K562 (cell line): Measurements from ENCODE around the gene CRYZL1. TPM values are rescaled to one million over a fixed set of nuclear protein-coding genes. Genes with fewer than 3 reads are reported as not detected.
A peak's percentile ranks its signal among the peaks of the same experiment; 100 is the strongest.

Source experiments
- ATAC-seq: fragments of 200-7000 bp; cut with Tn5 transposase; 3 replicates; pipeline ENCODE4 v1.9.1; 2020; ENCODE audit warnings: moderate library complexity
- BruUV-seq: library from RNA; stranded (reverse); fragments of 400-500 nt; replicated peaks from 2 replicates; lab custom pipeline; 2021; lab: Mats Ljungman, UMichigan
- CTCF ChIA-PET: fragments of 300-600 bp; formaldehyde crosslinking; extraction: SDS; loops from one replicate; lab custom pipeline; 2021; ENCODE audit warnings: low intra/inter-chr PET ratio; lab: Yijun Ruan, JAX
- POLR2A ChIA-PET: fragments of 300-600, 350-650 bp; sonication (Branson Sonifier 250); formaldehyde crosslinking; extraction: SDS; loops from one replicate; lab custom pipeline; 2021; ENCODE audit warnings: antibody characterized with exemption, inconsistent platforms; lab: Yijun Ruan, JAX
- DNase-seq, 4 experiments: peaks; one replicate each; pipeline versions ENCODE4 v3.0.0 to v3.0.0-alpha.2; 2011 to 2018; ENCODE audit warnings: low spot score in 3 of 4, mixed read lengths in 3 of 4; ENCODE audit errors: extremely low read depth in 1 of 4
- FAIRE-seq: peaks from 2 replicates; lab custom pipeline; 2011; peaks lifted over from hg19 to GRCh38; lab: Jason Lieb, UNC
- H2AFZ ChIP-seq: 2 replicates; pipeline ENCODE4 v1.6.0; 2011; ENCODE audit warnings: low read depth, low read length, control low read depth, inconsistent platforms
- H3K27ac ChIP-seq: fragments of 200-600 bp; 3 replicates; pipeline ENCODE4 v1.8.0; 2011; ENCODE audit warnings: low read depth, mild to moderate bottlenecking, control low read depth, inconsistent platforms, low read length, moderate library complexity, mixed read lengths; ENCODE audit errors: extremely low read depth
- H3K27me3 ChIP-seq, 2 experiments: fragments of 300-600 bp in 1 of 2; 2 replicates in 1 of 2; 3 replicates in 1 of 2; pipeline versions ENCODE4 v1.6.0 to v1.8.0; 2011; ENCODE audit warnings: inconsistent platforms in 2 of 2, low read length in 2 of 2, mild to moderate bottlenecking in 1 of 2, mixed read lengths in 1 of 2, moderate library complexity in 1 of 2; ENCODE audit not compliant: control insufficient read depth in 2 of 2, insufficient read depth in 2 of 2
- H3K36me3 ChIP-seq: fragments of 300-600 bp; 3 replicates; pipeline ENCODE4 v1.8.0; 2011; ENCODE audit warnings: mild to moderate bottlenecking, low read length, inconsistent platforms; ENCODE audit not compliant: control insufficient read depth, insufficient read depth
- H3K4me1 ChIP-seq, 2 experiments: fragments of 200-600 bp in 1 of 2; replicated peaks in 1 of 2; 2 replicates in 1 of 2; 3 replicates in 1 of 2; pipeline versions ENCODE4 v1.5.1 to v1.8.0; 2011; ENCODE audit warnings: inconsistent platforms in 2 of 2, low read length in 2 of 2, mild to moderate bottlenecking in 1 of 2, mixed read lengths in 1 of 2, moderate library complexity in 1 of 2; ENCODE audit not compliant: control insufficient read depth in 2 of 2, insufficient read depth in 2 of 2
- H3K4me2 ChIP-seq: 2 replicates; pipeline ENCODE4 v1.6.1; 2011; ENCODE audit warnings: low read length, control low read depth, inconsistent platforms, mixed read lengths; ENCODE audit not compliant: insufficient read depth
- H3K4me3 ChIP-seq: fragments of 200-600 bp; sonication (generic), shearing (Covaris generic); 2 replicates; pipeline ENCODE4 v1.5.1; 2016; ENCODE audit warnings: control low read depth, inconsistent platforms
- H3K79me2 ChIP-seq: fragments of 200-600 bp; 3 replicates; pipeline ENCODE4 v1.8.0; 2011; ENCODE audit warnings: low read length, inconsistent platforms; ENCODE audit not compliant: control insufficient read depth, insufficient read depth
- H3K9ac ChIP-seq, 2 experiments: 2 replicates each; pipeline versions ENCODE4 v1.6.0 to v1.6.1; 2011; ENCODE audit warnings: low read depth in 2 of 2, low read length in 2 of 2, control low read depth in 1 of 2, inconsistent platforms in 1 of 2, mild to moderate bottlenecking in 1 of 2, mixed read lengths in 1 of 2; ENCODE audit not compliant: insufficient read depth in 1 of 2
- H3K9me1 ChIP-seq: one replicate; pipeline ENCODE4 v1.6.0; 2011; ENCODE audit warnings: inconsistent platforms, mild to moderate bottlenecking, low read length, moderate library complexity; ENCODE audit not compliant: control insufficient read depth, insufficient read depth
- H3K9me3 ChIP-seq: replicated peaks from 2 replicates; pipeline ENCODE4 v1.5.1; 2011; ENCODE audit warnings: low read depth, low read length, inconsistent platforms; ENCODE audit not compliant: control insufficient read depth, insufficient read depth
- H4K20me1 ChIP-seq: replicated peaks from 2 replicates; pipeline ENCODE4 v1.6.1; 2011; ENCODE audit warnings: low read length, inconsistent platforms, mixed read lengths; ENCODE audit not compliant: control insufficient read depth, insufficient read depth
- CEBPG ChIP-seq, 3 experiments: fragments of 200-800 bp in 1 of 3; sonication (Bioruptor generic) in 1 of 3; sonication (generic) in 1 of 3; formaldehyde crosslinking in 1 of 3; IDR thresholded peaks in 2 of 3; conservative IDR thresholded peaks in 1 of 3; 2 replicates each; pipeline versions ENCODE4 v1.6.1 to v1.8.0; 2016 to 2022; ENCODE audit warnings: missing compliant biosample characterization in 2 of 3, missing genetic modification characterization in 2 of 3, mild to moderate bottlenecking in 1 of 3, missing genetic modification reagents in 1 of 3
- CHCHD3 ChIP-seq: fragments of 250-450 bp; sonication (Bioruptor Pico); IDR thresholded peaks from 2 replicates; pipeline ENCODE4 v2.1.2; 2022; ENCODE audit warnings: mild to moderate bottlenecking
- DNMT1 ChIP-seq: fragments of 450-650 bp; IDR thresholded peaks from 2 replicates; pipeline ENCODE4 v1.6.1; 2016; ENCODE audit warnings: antibody characterized with exemption, mild to moderate bottlenecking
- SMARCE1 ChIP-seq: fragments of 450-650 bp; IDR thresholded peaks from 2 replicates; pipeline ENCODE4 v1.7.1; 2016; ENCODE audit warnings: mild to moderate bottlenecking
- SRSF7 ChIP-seq: fragments of 200-400 bp; formaldehyde crosslinking; optimal IDR thresholded peaks from 2 replicates; pipeline ENCODE3; 2017; ENCODE audit warnings: mild to moderate bottlenecking, low read depth, low read length
- ZNF143 ChIP-seq: sonication (generic); formaldehyde crosslinking; IDR thresholded peaks from 2 replicates; pipeline ENCODE4 v1.9.0; 2022; ENCODE audit warnings: mild to moderate bottlenecking, missing genetic modification reagents
- ZNF431 ChIP-seq: sonication (generic); formaldehyde crosslinking; IDR thresholded peaks from 2 replicates; pipeline ENCODE4 v1.8.0; 2022; ENCODE audit warnings: mild to moderate bottlenecking, missing genetic modification reagents
- ZNF589 ChIP-seq: fragments of 200-800 bp; sonication (Bioruptor generic); IDR thresholded peaks from 2 replicates; pipeline ENCODE4 v1.6.1; 2016; ENCODE audit warnings: low read depth, missing genetic modification characterization, missing compliant biosample characterization
- WGBS: fragments of 100-300 bp; shearing (Covaris generic); methylation state at CpG from one replicate; pipeline ENCODE4 v1.1.6; 2016; ENCODE audit warnings: low coverage, mixed read lengths; ENCODE audit not compliant: insufficient coverage; ENCODE audit errors: missing lambda C conversion rate; 5-methylcytosine and 5-hydroxymethylcytosine counted together
- in situ Hi-C: fragments of 300-500 bp; cut with MboI; formaldehyde crosslinking; loops from 4 replicates; pipeline ENCODE4 v1.15.0; 2018; ENCODE audit warnings: inconsistent platforms, mixed read lengths
- intact Hi-C: fragments of 100-400 bp; cut with micrococcal nuclease; formaldehyde crosslinking; loops from 2 replicates; pipeline ENCODE4 v1.14.2; 2022
- polyA plus RNA-seq, 8 experiments: library from polyadenylated mRNA; depleted of rRNA in 4 of 8; stranded (reverse) in 5 of 8; unstranded in 3 of 8; fragments of >200 nt; fragmentation: Nextera tagmentation in 2 of 8; fragmentation: Illumina TruSeq in 1 of 8; extraction: Ambion mirVana in 2 of 8; extraction: Trizol in 1 of 8; gene quantifications; 2 replicates each; pipeline versions ENCODE4 v1.2.1 to v1.2.3, GENCODE V29; 2011 to 2014; ENCODE audit warnings: inconsistent platforms in 1 of 8, missing spikeins in 1 of 8
- total RNA-seq, 7 experiments: library from RNA; depleted of rRNA in 6 of 7; stranded (reverse); fragments of >200 nt in 6 of 7; fragmentation: Illumina TruSeq in 2 of 7; extraction: Trizol in 2 of 7; gene quantifications; 2 replicates each; pipeline versions ENCODE4 v1.2.1 to v1.2.3, GENCODE V29; 2011 to 2021; ENCODE audit warnings: low replicate concordance in 1 of 7
- TF ChIP-seq, protein P1 (sequence below): fragments of 450-650 bp; IDR thresholded peaks from 2 replicates; pipeline ENCODE4 v1.6.1; 2018; ENCODE audit warnings: mild to moderate bottlenecking, low read depth; ENCODE audit not compliant: partially characterized antibody
- TF ChIP-seq, protein P2 (sequence below), 2 experiments: fragments of 450-650 bp; formaldehyde crosslinking in 1 of 2; IDR thresholded peaks; 2 replicates each; pipeline versions ENCODE4 v1.4.0 to v1.6.1; 2014 to 2020; ENCODE audit warnings: mild to moderate bottlenecking in 2 of 2, borderline replicate concordance in 1 of 2, low read depth in 1 of 2

Gene CRYZL1
- total and polyA plus RNA-seq, 9 of the 15 experiments (the other 6 are each of a cell fraction or from before 2014, with no cell fraction given), result 19.9 to 98.2 (median 39.2) TPM

GRCh38 chr21:33640697-33641351 lies 717 bp downstream of the CRYZL1 start:
- peak overlapping the region; percentile 75 to 97 for H3K9ac ChIP-seq
- no peaks in the 10 kb centered on the region for H3K9me3 ChIP-seq
- peak; percentile 60 for FAIRE-seq
- ChIA-PET CTCF (no interaction called here), POLR2A (interaction anchor here (0.6 to 1.6 kb wide), 5 partner anchors 10 to 190 kb away, joined by 3 to 4 read pairs (median 3); no protein-coding TSS in a partner anchor)
- H3K27me3 ChIP-seq, result peaks cover 4 to 10% of the 10 kb centered on the region in 2 experiments; a peak in 1 of 5 replicates
- ATAC-seq, result no peak
- WGBS, result 13% methylated on average over 18 of the region's 18 CpGs
- H3K4me2 ChIP-seq, result peak overlapping the region; percentile 93
- peaks cover 26% of the 10 kb centered on the region for H3K79me2 ChIP-seq
- peak overlapping the region; percentile 64 for H3K4me3 ChIP-seq
- peaks cover 5 to 12% of the 10 kb centered on the region in 2 experiments; a peak in 4 of 5 replicates for H3K4me1 ChIP-seq
- BruUV-seq, result TSS peak; percentile 78
- in situ Hi-C loops, result no loop called here
- no peaks in the 10 kb centered on the region for H4K20me1 ChIP-seq
- H3K27ac ChIP-seq, result peak overlapping the region; percentile 82
- H3K9me1 ChIP-seq, result no peaks in the 10 kb centered on the region
- DNase-seq, result peak in 2 of 4 experiments; percentile 23 to 55
- intact Hi-C loops, result no loop called here
- H3K36me3 ChIP-seq, result no peaks in the 10 kb centered on the region
- peak overlapping the region; percentile 98 for H2AFZ ChIP-seq
- TF ChIP-seq, protein P1, sequence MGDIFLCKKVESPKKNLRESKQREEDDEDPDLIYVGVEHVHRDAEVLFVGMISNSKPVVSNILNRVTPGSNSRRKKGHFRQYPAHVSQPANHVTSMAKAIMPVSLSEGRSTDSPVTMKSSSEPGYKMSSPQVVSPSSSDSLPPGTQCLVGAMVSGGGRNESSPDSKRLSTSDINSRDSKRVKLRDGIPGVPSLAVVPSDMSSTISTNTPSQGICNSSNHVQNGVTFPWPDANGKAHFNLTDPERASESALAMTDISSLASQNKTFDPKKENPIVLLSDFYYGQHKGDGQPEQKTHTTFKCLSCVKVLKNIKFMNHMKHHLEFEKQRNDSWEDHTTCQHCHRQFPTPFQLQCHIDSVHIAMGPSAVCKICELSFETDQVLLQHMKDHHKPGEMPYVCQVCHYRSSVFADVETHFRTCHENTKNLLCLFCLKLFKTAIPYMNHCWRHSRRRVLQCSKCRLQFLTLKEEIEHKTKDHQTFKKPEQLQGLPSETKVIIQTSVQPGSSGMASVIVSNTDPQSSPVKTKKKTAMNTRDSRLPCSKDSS, result no peak
- peak; percentile 74; the same call in 1 of the 2 replicates for TF ChIP-seq SMARCE1
- 0 out of 2 replicates have a peak, but pooled peaks have one; percentile 44 for TF ChIP-seq ZNF589
- TF ChIP-seq CEBPG (CRISPR knock-in tag; IDR thresholded peaks at IDR 0.05), result no peak
- 0 out of 4 replicates have a peak, but pooled peaks of 1 of the 2 experiments have one; percentile 15 for TF ChIP-seq CEBPG (tag; conservative IDR thresholded peaks at IDR 0.05 in 1 of 2, IDR thresholded peaks at IDR 0.05 in 1 of 2)
- peak; percentile 45; the same call in 1 of the 2 replicates for TF ChIP-seq ZNF431 (CRISPR knock-in tag)
- TF ChIP-seq CHCHD3 (CRISPR knock-in tag), result 0 out of 2 replicates have a peak, but pooled peaks have one; percentile 13
- TF ChIP-seq DNMT1, result 0 out of 2 replicates have a peak, but pooled peaks have one; percentile 32
- no peak for TF ChIP-seq SRSF7
- no peak for TF ChIP-seq ZNF143
- TF ChIP-seq, protein P2, sequence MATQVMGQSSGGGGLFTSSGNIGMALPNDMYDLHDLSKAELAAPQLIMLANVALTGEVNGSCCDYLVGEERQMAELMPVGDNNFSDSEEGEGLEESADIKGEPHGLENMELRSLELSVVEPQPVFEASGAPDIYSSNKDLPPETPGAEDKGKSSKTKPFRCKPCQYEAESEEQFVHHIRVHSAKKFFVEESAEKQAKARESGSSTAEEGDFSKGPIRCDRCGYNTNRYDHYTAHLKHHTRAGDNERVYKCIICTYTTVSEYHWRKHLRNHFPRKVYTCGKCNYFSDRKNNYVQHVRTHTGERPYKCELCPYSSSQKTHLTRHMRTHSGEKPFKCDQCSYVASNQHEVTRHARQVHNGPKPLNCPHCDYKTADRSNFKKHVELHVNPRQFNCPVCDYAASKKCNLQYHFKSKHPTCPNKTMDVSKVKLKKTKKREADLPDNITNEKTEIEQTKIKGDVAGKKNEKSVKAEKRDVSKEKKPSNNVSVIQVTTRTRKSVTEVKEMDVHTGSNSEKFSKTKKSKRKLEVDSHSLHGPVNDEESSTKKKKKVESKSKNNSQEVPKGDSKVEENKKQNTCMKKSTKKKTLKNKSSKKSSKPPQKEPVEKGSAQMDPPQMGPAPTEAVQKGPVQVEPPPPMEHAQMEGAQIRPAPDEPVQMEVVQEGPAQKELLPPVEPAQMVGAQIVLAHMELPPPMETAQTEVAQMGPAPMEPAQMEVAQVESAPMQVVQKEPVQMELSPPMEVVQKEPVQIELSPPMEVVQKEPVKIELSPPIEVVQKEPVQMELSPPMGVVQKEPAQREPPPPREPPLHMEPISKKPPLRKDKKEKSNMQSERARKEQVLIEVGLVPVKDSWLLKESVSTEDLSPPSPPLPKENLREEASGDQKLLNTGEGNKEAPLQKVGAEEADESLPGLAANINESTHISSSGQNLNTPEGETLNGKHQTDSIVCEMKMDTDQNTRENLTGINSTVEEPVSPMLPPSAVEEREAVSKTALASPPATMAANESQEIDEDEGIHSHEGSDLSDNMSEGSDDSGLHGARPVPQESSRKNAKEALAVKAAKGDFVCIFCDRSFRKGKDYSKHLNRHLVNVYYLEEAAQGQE (IDR thresholded peaks at IDR 0.05; ENCODE audit: borderline replicate concordance), result peak; percentile 13; the same call in 1 of the 2 replicates
- TF ChIP-seq, protein P2 (CRISPR knock-in tag; IDR thresholded peaks at IDR 0.05; ENCODE audit: low read depth), result no peak
